HG03280 (cell line): Measurements from ENCODE around the gene JUNB.

Experiments
- ATAC-seq: cut with Tn5 transposase; IDR thresholded peaks from one replicate; pipeline ENCODE4 v1.9.1; 2021; ENCODE audit warnings: mild to moderate bottlenecking, moderate library complexity; ENCODE audit not compliant: unreplicated experiment

Gene JUNB

GRCh38 chr19:12840091-12841079 is 49.1 kb downstream of the JUNB start:
- ATAC-seq, result no peak

- no peak for ATAC-seq
These were observed 49.8 kb downstream of the JUNB start for GRCh38 chr19:12841094-12841493.

- no peak for ATAC-seq
These were observed 51.2 kb downstream of the JUNB start for GRCh38 chr19:12842511-12842910.
